Hindlimb muscle (tissue), 1 donor: ENCODE results near the gene TSPAN31. TPM values are rescaled to one million over a fixed set of nuclear protein-coding genes. Genes with fewer than 3 reads are reported as not detected.
"Not testable (repeated sequence)": the region's sequence is repeated elsewhere in the genome, so short reads cannot be mapped to it uniquely, and the experiment has no call there.

ENCODE experiments used
- DNase-seq: peaks from one replicate; pipeline ENCODE4 v3.0.0-alpha.2; 2013
- polyA plus RNA-seq: library from polyadenylated mRNA; unstranded; fragments of 120-200 nt; gene quantifications from one replicate; pipeline ENCODE4 v1.2.1, GENCODE V29; 2013; ENCODE audit not compliant: insufficient read length

TSPAN31 gene
- polyA plus RNA-seq, 1 donor: 45.5 TPM

- no peak for DNase-seq
These were observed 24.8 kb downstream of the TSPAN31 start for GRCh38 chr12:57769594-57769993.

- no peak for DNase-seq
These were observed 25.9 kb downstream of the TSPAN31 start for GRCh38 chr12:57770734-57771133.

- DNase-seq: peak; percentile 96
These were observed 26.5 kb downstream of the TSPAN31 start for GRCh38 chr12:57771236-57771872.

GRCh38 chr12:57771873-57772428 is 27.1 kb downstream of the TSPAN31 start, which contains the start of gene METTL1:
Gene METTL1, minus strand, starts transcription at chr12:57772105. Its CDS starts 22 bp downstream, at chr12:57772083.
- peak; percentile 98 for DNase-seq

- peak; percentile 68 for DNase-seq
These were observed 27.8 kb downstream of the TSPAN31 start, which contains the start of gene EEF1AKMT3 for GRCh38 chr12:57772429-57773322. Gene EEF1AKMT3, plus strand, starts transcription at chr12:57772614. Its CDS starts 111 bp downstream, at chr12:57772725.

GRCh38 chr12:57774634-57775033 is 29.8 kb downstream of the TSPAN31 start:
- DNase-seq: not testable (repeated sequence)

GRCh38 chr12:57775044-57775443 is 30.2 kb downstream of the TSPAN31 start:
- DNase-seq: no peak

- no peak for DNase-seq
These were observed 30.9 kb downstream of the TSPAN31 start for GRCh38 chr12:57775563-57776246.

GRCh38 chr12:57776247-57776587 is 31.4 kb downstream of the TSPAN31 start:
- no peak for DNase-seq

- no peak for DNase-seq
These were observed 32.5 kb downstream of the TSPAN31 start for GRCh38 chr12:57777367-57777766.

GRCh38 chr12:57777911-57778310 is 33.1 kb downstream of the TSPAN31 start:
- no peak for DNase-seq

- no peak for DNase-seq
These were observed 34.9 kb downstream of the TSPAN31 start for GRCh38 chr12:57779736-57780135.

- DNase-seq: no peak
These were observed 35.6 kb downstream of the TSPAN31 start for GRCh38 chr12:57780284-57780897.

GRCh38 chr12:57781244-57781643 is 36.4 kb downstream of the TSPAN31 start:
- DNase-seq: no peak

- no peak for DNase-seq
These were observed 37.0 kb downstream of the TSPAN31 start for GRCh38 chr12:57781801-57782200.

- no peak for DNase-seq
These were observed 37.4 kb downstream of the TSPAN31 start for GRCh38 chr12:57782243-57782607.

GRCh38 chr12:57782608-57783465 is 38.0 kb downstream of the TSPAN31 start, which contains the start of gene TSFM:
Gene TSFM, plus strand, starts transcription at chr12:57782787. Its CDS starts 15 bp downstream, at chr12:57782802.
- DNase-seq: peak; percentile 95

GRCh38 chr12:57783466-57783801 is 38.6 kb downstream of the TSPAN31 start:
- DNase-seq: no peak

- no peak for DNase-seq
These were observed 39.0 kb downstream of the TSPAN31 start for GRCh38 chr12:57783861-57784260.

- no peak for DNase-seq
These were observed 49.1 kb downstream of the TSPAN31 start for GRCh38 chr12:57793920-57794319.

GRCh38 chr12:57795354-57795753 is 50.5 kb downstream of the TSPAN31 start:
- no peak for DNase-seq
